Liver (tissue), 3 donors: Measurements from ENCODE around the gene CGB7.
A peak's percentile ranks its signal among the peaks of the same experiment; 100 is the strongest.

Experiments
- GABPA ChIP-seq, 2 donors: IDR thresholded peaks in 1 of 2; conservative IDR thresholded peaks in 1 of 2; 2 replicates each; pipeline ENCODE4 v1.6.1; 2016; ENCODE audit warnings: antibody characterized with exemption in 2 of 2, mild to moderate bottlenecking in 1 of 2, moderate library complexity in 1 of 2
- JUND ChIP-seq, 2 donors: IDR thresholded peaks; 2 replicates each; pipeline ENCODE4 v1.6.1; 2016; ENCODE audit warnings: antibody characterized with exemption in 2 of 2
- MAX ChIP-seq: IDR thresholded peaks from 2 replicates; pipeline ENCODE4 v1.6.1; 2016; ENCODE audit warnings: antibody characterized with exemption
- RAD21 ChIP-seq, 2 donors: IDR thresholded peaks; 2 replicates each; pipeline ENCODE4 v1.6.1; 2016; ENCODE audit warnings: antibody characterized with exemption in 2 of 2, mild to moderate bottlenecking in 2 of 2
- SP1 ChIP-seq: IDR thresholded peaks from 2 replicates; pipeline ENCODE4 v1.6.1; 2018; ENCODE audit warnings: antibody characterized with exemption, mild to moderate bottlenecking
- YY1 ChIP-seq: IDR thresholded peaks from 2 replicates; pipeline ENCODE4 v1.6.1; 2016; ENCODE audit warnings: antibody characterized with exemption, mild to moderate bottlenecking
- ZBTB33 ChIP-seq: IDR thresholded peaks from 2 replicates; pipeline ENCODE4 v1.6.1; 2016; ENCODE audit warnings: antibody characterized with exemption
- TF ChIP-seq, protein P1 (sequence below): fragments of 150-350 bp; IDR thresholded peaks from 2 replicates; pipeline ENCODE4 v1.5.1; 2017; ENCODE audit warnings: improper control_type of control experiment, low read depth, low read length; ENCODE audit not compliant: missing input control
- TF ChIP-seq, protein P2 (sequence below): IDR thresholded peaks from 2 replicates; pipeline ENCODE4 v1.6.1; 2016; ENCODE audit warnings: antibody characterized with exemption, mild to moderate bottlenecking
- donor health status: healthy.
- donor health status: healthy.

DNA sequence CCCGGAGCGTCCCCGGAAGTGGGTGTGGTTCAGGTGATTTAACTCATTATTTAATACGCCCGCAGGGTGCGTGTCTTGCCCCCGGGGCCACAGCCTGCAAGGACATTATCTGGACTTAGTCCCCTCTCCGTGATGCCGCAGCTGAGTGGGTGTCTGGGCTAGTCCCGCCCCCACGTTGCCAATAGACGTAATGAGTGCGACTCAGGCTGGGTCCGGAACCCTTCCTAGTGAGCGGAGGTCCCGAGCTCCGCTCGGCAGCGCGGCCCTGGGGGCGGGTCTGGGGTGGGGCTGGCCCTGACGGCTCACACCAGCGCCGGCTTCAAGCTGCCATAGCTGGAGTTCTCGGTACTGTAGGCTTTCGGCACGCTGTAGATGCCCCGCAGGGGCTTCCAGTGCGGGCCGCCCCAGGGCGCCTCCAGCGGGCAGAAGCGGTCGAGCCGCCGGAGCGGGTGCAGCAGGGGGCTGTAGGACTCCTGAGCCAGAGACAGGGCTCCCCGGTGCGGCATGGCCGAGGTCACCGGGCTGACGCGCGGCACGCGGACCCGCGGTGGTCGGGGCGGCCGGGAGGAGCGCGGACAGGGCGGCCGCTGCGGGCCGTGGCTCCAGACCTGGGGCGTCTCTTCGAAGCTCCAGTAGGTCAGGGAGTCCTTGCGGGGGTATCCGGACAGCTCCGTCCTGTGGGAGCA is 39.7 kb downstream of the CGB7 start:
- no peak for TF ChIP-seq GABPA (IDR thresholded peaks at IDR 0.05 in 1 of 2, conservative IDR thresholded peaks at IDR 0.05 in 1 of 2)
- TF ChIP-seq YY1 = no peak
- TF ChIP-seq, protein P1, sequence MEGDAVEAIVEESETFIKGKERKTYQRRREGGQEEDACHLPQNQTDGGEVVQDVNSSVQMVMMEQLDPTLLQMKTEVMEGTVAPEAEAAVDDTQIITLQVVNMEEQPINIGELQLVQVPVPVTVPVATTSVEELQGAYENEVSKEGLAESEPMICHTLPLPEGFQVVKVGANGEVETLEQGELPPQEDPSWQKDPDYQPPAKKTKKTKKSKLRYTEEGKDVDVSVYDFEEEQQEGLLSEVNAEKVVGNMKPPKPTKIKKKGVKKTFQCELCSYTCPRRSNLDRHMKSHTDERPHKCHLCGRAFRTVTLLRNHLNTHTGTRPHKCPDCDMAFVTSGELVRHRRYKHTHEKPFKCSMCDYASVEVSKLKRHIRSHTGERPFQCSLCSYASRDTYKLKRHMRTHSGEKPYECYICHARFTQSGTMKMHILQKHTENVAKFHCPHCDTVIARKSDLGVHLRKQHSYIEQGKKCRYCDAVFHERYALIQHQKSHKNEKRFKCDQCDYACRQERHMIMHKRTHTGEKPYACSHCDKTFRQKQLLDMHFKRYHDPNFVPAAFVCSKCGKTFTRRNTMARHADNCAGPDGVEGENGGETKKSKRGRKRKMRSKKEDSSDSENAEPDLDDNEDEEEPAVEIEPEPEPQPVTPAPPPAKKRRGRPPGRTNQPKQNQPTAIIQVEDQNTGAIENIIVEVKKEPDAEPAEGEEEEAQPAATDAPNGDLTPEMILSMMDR = peak; percentile 23
- no peak for TF ChIP-seq SP1
- peak in 1 of 2 donors; percentile 15 for TF ChIP-seq RAD21 (IDR thresholded peaks at IDR 0.05)
- TF ChIP-seq ZBTB33 = no peak
- no peak for TF ChIP-seq MAX
- no peak for TF ChIP-seq JUND (IDR thresholded peaks at IDR 0.05)
- TF ChIP-seq, protein P2, sequence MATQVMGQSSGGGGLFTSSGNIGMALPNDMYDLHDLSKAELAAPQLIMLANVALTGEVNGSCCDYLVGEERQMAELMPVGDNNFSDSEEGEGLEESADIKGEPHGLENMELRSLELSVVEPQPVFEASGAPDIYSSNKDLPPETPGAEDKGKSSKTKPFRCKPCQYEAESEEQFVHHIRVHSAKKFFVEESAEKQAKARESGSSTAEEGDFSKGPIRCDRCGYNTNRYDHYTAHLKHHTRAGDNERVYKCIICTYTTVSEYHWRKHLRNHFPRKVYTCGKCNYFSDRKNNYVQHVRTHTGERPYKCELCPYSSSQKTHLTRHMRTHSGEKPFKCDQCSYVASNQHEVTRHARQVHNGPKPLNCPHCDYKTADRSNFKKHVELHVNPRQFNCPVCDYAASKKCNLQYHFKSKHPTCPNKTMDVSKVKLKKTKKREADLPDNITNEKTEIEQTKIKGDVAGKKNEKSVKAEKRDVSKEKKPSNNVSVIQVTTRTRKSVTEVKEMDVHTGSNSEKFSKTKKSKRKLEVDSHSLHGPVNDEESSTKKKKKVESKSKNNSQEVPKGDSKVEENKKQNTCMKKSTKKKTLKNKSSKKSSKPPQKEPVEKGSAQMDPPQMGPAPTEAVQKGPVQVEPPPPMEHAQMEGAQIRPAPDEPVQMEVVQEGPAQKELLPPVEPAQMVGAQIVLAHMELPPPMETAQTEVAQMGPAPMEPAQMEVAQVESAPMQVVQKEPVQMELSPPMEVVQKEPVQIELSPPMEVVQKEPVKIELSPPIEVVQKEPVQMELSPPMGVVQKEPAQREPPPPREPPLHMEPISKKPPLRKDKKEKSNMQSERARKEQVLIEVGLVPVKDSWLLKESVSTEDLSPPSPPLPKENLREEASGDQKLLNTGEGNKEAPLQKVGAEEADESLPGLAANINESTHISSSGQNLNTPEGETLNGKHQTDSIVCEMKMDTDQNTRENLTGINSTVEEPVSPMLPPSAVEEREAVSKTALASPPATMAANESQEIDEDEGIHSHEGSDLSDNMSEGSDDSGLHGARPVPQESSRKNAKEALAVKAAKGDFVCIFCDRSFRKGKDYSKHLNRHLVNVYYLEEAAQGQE = no peak
